Activated CD8-positive, alpha-beta memory T cell treated with anti-CD3 and anti-CD28 coated beads for 36 hours (primary cell): ENCODE measurements around the gene KMT2D. TPM values are rescaled to one million over a fixed set of nuclear protein-coding genes. Genes with fewer than 3 reads are reported as not detected.

Experiments used
- CTCF ChIA-PET: fragments of 350-600 bp; sonication (Branson Sonifier 250); formaldehyde crosslinking; loops from one replicate; lab custom pipeline; 2021; ENCODE audit warnings: antibody characterized with exemption; lab: Charles Lee
- POLR2A ChIA-PET: fragments of 350-600 bp; sonication (Branson Sonifier 250); formaldehyde crosslinking; loops from one replicate; lab custom pipeline; 2021; ENCODE audit warnings: antibody characterized with exemption; lab: Charles Lee
- total RNA-seq, 2 experiments: library from RNA; stranded (reverse); gene quantifications; one replicate each; pipeline ENCODE4 v1.2.3, GENCODE V29; 2021

KMT2D gene
- total RNA-seq, 2 experiments from 2014 or later = 67.6 to 69.5 TPM

DNA sequence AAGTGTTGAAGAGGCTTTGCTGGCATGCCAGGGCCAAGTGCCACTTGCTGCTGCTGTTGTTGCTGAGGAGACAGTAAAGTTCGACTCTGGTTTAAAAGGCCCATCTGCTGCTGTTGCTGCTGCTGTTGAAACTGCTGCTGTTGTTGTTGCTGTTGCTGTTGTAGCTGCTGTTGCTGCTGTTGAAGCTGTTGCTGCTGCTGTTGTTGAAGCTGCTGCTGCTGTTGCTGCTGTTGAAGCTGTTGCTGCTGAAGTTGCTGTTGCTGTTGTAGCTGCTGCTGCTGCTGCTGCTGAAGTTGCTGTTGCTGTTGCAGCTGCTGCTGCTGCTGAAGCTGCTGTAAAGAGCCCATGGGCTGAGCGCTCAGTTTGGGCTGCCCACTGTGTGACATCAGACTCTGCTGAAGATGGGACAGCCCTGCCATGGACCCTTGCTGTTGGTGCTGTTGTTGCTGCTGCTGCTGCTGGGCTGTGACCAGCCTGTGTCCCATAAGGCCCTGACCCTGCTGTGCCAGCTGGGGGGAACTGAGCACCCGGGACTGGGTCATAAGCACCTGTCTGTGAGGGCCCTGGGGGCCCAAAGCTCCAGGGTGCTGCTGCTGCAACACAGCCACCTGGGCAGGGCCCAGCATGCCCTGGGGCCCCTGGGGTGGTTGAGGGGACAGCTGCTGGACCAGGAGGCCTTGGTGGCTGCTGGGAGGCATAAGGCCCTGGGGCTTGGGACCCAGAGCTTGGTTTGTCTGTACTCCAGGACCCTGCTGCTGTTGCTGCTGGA, 27.7 kb downstream of the KMT2D start:
- POLR2A ChIA-PET = interaction anchor here (0.6 kb wide), 1 partner anchor 22 kb away, joined by 3 read pairs; no protein-coding TSS in a partner anchor
- CTCF ChIA-PET = interaction anchor here (0.6 to 1.1 kb wide), 2 partner anchors 10 to 11 kb away, joined by 4 read pairs; no protein-coding TSS in a partner anchor

DNA sequence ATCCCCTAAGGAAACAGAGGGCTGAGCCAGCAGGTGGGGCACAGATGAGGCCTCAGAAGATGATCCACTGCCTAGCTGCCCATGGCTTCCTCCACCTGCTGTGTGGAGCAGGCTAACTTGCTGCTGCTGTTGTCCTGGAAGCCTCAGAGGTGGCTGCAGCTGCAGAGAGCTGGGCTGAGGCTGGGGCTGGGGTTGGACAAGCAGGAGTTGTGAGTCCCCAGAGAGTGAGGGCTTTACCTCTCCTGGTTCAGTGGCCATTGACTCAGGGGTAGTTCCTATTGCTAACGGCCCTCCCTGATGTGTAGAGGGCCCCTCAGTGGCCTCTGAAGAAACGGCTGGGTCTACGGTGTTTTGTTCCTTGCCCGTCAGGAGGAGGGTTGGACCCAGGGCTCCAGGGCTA, 28.3 kb downstream of the KMT2D start:
- ChIA-PET CTCF (no interaction called here), POLR2A (no interaction called here)

DNA sequence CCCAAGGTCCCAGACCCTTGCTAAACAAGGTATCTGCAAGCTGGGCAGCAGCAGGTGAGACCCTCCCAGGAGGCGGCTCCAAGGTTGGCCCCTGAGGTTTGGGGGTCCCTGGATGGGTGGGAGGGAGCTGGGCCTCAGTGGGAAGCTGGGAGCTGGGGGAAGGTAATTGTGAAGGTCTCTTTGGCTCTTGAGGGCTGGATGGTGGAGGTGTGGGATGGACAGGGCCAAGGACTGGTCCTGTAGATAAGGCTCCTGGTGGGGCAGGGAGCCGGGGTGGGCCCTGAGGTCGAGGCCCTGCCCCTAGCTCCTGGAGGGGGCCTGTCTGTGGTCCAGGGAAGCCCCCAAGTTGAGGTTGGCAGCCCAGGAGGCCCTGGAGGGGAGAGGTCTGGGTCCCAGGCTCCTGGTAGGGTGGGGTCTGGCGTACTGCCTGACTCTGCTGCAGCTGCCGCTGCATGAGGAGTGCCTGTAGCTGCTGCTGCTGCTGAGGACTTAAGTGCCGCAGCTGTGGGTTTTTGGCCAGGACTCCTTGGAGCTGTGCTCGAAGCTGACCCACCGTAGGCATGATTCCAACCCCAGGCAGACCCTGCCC, 28.9 kb downstream of the KMT2D start:
- CTCF ChIA-PET = interaction anchor here (0.9 kb wide), 1 partner anchor 12 kb away, joined by 4 read pairs; no protein-coding TSS in a partner anchor

DNA sequence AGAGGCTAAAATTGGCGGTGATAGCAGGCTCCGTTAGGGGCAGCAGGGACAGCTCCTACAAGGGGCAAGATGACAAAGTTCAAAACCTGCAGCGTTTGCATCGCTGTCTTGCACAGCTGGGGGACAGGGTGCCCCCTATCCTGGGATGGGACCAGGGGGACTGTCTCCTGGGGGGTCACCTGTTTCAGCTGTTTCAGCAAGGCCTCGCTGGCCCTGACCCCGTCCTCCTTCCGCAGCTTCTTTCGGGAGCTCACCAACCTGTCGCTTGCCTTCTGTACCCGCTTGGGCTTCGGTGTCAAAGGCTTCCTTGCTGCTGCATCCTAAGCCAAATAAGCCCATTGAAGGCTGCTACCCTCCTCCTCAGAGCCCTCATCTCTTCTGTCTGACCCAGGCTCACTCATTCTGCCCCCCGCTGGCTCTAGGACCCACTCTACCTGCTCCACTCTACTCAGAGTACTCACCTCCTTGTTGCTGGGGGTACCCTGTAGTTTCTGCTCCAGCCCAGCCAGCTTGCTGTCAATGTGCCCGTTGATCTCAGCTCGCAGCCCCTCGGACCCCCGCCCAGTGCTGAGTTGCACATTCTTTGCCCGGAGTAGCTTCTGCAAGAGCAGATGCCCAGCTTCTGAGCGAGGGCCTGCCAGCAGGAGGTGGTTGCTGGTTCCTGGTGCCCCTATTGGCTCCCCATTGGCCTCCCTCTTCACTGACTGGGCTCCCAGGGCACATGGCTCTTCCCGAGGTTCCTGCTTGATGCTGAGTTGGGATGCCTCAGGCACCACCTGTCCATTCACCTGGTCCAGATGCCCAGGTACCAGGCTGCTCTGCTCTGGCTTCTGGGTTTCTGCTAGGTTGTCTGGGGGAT, 29.7 kb downstream of the KMT2D start:
- ChIA-PET POLR2A (interaction anchor here (0.6 kb wide), 1 partner anchor 14 kb away, joined by 3 read pairs; no protein-coding TSS in a partner anchor), CTCF (interaction anchor here (0.6 to 1.5 kb wide), 3 partner anchors 11 to 218 kb away, joined by 3 to 5 read pairs (median 4); no protein-coding TSS in a partner anchor)

More for the DNA sequence above, 28.9 kb downstream of the KMT2D start:
- POLR2A ChIA-PET = no interaction called here

DNA sequence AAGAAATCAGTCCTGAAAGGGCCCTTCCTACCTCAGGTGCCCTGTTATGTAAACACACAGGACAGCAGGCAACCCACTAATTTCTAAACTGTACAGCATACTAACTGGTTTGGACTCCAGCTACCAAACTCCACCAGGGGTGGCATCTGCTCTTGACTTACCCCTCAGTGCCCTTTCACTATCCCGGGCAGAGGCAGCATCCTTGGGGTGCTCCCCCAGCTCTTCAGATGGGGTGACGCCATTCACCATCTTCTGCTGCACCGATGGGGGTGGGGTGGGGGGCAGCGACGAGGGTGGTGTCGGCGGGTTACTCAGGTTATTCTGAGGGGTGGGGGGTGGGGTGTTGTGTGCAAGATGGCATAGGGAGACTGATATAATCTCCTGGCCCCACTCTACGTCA, 30.5 kb downstream of the KMT2D start:
- ChIA-PET CTCF (interaction anchor here (0.7 to 1.5 kb wide), 3 partner anchors 13 to 58 kb away, joined by 4 to 5 read pairs (median 4); no protein-coding TSS in a partner anchor), POLR2A (interaction anchor here (0.6 to 0.7 kb wide), 2 partner anchors 8 to 654 kb away, joined by 3 read pairs; no protein-coding TSS in a partner anchor)

DNA sequence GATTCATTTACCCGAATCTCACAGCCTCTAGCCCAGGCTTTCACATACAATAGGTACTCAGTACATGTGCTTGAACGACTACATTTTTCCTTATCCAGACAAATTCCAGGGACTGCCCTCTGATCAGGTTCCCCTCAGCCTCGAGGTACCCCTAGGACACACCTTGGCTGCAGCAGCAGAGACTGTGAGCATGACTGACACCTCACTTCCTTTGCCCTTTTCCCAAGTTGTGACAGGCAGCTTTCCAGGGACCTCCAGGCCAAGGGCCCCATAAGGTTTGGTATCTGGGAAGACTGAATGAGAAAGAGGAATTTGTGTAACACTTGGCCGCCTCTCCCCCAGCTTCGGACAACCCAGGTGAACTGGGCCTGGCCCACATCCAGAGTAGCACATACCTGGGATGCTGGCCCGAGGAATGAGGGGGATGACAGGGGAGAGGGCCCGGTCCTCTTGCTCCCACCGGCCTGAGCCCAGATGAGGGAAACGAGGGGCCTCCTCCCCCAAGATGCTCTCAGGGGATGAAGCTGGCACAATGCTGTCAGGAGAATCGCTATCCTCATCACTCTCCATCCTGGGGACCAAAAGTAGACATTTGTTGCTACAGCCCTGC, 31.8 kb downstream of the KMT2D start:
- POLR2A ChIA-PET = no interaction called here
- CTCF ChIA-PET = interaction anchor here (1.5 to 2.7 kb wide), 2 partner anchors 15 to 59 kb away, joined by 5 to 8 read pairs; no protein-coding TSS in a partner anchor

DNA sequence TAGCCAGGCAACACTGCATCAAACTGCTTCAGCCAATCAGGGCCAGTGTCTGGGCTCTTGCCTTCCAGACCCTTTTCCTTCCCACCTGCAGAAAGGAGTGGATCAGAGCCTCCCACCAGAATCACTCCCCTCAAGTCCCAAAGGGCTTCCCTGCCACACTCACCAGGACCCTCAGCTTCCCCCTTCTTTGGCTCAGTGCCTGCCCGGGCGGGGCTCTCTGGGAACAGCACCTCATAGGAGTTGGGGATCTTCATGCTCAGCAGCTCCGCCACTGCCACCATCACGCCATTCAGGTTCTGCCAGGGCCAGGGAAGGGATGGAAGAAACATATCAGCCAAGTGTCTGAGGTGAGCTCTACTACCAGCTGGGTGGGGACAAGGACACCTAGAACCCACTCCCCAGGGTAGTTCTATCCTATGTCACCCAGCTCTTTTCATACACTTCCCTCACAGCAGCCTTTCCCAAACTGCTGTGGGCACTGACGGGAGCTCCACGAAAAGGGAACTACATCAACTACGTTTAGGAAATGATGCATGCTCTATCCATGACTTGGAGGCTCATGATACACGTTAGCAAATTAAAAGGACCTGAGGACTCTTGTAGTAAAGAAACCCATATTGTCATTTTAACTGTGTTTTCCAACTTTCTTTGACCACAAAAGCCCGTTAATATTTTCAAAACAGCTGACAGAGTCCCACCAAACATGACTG, 32.6 kb downstream of the KMT2D start:
- CTCF ChIA-PET = interaction anchor here (2.7 kb wide), 1 partner anchor 16 kb away, joined by 8 read pairs; no protein-coding TSS in a partner anchor
- POLR2A ChIA-PET = no interaction called here

DNA sequence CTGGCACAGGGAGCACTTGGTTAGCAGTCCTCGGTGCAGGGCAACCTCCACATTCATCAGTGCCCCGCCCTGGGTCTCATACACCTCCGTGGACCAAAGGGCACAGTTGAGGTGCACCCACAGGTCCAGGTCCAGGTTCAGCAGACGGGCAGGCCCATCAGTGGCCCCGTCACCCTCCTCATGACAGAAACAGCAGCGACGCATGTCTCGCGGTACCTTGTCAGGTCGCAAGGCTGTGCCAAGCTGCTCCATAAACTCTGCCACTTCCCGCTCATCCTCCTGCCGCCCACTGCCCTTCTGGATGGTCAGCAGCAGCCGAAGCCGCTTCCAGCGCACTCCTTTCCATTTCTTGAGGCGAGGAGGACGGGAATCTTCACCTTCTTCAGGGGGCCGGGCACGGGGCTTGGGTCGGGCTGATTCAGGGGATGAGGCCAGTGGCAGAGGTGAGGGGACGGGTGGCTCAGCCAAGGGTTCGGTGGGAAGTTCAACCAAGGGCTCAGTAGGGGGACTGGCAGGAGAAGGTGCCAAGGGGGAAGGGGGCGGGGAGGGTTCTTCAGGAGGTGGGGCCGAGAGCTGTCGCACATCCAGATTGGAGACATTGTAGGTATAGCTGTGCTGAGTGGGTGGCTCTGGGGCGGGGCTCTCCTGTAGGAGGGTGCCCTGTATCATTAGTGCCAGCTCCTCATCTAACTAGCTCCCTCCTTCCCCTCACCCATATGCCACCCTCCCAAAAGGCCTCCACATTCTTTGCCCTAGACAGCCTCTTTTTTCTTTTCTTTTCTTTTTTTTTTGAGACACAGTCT, 33.7 kb downstream of the KMT2D start:
- CTCF ChIA-PET = interaction anchor here (2.7 kb wide), 1 partner anchor 17 kb away, joined by 8 read pairs; no protein-coding TSS in a partner anchor

DNA sequence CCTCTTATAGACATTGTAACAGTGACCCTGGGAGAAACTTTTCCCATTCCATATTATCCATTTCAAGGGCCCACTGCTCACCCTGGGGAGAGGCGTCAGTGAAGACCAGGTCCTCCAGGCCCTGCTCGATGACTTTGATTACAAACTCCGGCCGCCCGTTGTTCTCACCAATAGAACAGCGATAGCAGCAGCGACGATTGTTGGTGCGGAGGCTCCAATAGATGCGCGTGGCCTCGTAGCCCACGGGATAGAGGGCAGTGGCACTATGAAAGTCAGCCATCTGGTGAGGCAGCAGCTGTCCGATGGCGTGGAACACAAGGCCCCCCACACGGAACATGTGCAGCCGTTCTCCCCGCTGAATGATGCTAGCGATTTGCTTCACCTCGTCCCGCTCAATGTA, 34.5 kb downstream of the KMT2D start:
- ChIA-PET CTCF (no interaction called here), POLR2A (no interaction called here)

More for the DNA sequence above, 33.7 kb downstream of the KMT2D start:
- POLR2A ChIA-PET = no interaction called here

DNA sequence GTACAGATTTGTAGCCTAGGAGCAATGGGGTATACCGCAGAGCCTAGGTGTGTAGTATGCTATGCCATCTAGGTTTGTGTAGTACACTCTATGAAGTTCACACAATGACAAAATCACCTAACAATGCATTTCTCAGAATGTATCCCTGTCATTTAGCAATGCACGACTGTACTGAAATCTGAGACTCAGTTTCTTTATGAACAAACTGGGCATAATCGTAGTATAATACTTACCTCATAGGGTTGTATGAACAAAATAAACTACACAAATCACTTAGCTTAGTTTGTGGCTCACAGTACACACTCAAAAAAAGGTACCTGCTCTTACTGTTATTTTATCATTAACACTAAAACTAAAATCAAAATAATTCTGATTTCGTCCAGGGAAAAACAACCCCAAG, 35.1 kb downstream of the KMT2D start:
- POLR2A ChIA-PET = no interaction called here

DNA sequence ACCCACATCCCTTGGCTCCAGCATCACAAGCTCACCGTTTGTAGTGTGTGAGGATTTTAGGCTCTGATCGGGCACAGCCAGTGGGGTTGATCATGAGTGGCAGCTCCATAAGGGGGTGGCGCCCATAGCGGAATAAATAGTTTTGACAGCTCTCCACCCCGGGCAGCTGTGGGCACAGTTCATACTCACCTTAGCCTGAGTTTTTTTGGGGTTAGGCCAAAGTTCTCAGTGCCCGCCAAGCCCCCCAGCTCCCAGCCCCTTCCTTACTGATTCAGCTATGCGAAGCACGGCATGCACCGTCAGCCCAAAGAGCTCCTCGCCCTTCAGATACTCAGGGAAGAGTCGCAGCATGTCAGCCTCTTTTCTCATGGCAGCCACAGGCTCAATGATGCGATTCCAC, 36.1 kb downstream of the KMT2D start:
- CTCF ChIA-PET = interaction anchor here (0.6 kb wide), 1 partner anchor 114 kb away, joined by 3 read pairs; no protein-coding TSS in a partner anchor
- POLR2A ChIA-PET = no interaction called here

More for the DNA sequence above, 35.1 kb downstream of the KMT2D start:
- CTCF ChIA-PET = no interaction called here

DNA sequence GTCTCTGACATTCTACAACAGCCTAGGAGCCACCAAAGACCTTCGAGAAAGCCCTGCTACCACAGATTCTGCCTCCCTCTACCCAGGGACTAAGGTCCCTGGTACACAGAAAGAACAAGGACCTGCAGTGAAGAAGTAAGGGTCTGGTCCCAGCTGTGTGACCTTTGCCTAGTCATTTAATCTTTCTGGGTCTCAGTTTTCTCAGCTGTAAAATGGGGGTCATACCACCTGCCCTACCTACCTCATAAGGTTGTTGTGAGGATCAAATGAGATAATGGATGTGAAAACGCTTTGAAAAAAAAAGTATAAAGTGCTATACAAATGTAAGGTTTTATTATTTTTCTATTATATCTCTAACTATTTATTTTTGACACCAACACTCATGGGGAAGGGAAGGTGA, 36.8 kb downstream of the KMT2D start:
- ChIA-PET CTCF (no interaction called here), POLR2A (no interaction called here)

DNA sequence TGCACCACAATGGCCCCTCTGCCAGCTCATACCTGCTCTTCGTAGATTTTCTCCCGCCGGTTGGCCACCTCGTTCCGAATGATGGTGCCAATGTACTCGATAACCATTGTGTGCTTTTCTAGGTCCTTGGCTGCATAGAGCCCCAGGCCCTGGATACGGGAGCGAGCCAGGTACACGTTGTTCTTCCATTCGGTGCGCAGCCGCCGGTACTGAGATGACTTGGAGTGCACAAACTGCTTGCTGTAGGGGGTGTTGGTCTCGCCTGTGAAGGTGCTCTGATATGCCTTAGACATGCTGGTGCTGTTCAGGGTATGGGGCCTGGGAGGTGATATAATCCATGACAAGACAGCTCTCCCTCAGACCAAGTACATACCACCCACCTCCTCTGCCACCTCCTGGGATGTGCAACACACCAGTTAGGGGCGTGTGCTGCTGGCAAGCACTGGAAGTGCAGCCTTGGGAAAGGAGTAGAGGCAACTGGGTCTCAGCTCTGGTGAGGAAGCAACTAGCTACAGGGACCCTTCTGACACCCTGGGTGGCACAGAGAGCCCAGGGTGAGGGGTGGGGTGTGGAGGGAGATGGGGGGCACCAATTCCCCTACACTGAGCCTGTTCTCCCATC, 37.9 kb downstream of the KMT2D start:
- CTCF ChIA-PET = interaction anchor here (0.6 to 1.5 kb wide), 4 partner anchors 11 to 108 kb away, joined by 3 to 4 read pairs (median 3); partner anchors contain the start of gene TUBA1B

DNA sequence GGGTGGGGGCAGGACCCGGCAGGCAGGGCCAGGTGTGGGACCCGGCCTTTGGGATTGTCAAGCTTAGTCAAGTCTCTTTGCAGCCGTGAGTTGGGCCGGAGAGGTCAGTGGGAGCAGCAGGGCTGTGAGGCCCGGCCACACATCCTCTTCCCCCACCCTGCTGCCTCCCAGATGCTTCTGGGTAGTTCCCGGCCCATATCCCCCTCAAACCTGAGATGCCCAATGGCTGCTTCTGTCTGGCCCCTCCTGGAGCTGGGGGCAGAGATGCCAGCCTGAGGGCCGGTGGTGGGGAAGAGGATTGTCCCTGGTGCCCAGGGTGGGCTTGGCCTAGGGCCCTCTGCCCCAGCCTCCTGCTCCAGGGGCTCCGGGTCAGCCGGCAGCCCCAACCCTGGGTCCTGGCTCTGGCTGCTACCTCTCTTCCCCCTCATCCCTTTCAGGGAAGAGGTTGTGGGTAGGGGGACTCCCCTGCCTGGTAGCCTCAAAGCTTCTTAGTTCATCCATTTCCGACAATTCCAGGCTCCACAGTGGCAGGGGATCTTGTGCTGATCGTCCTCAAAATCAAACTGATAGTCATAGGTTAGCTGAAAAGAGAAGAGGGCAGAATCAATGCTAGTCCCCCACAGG, 39.2 kb downstream of the KMT2D start:
- POLR2A ChIA-PET = no interaction called here
- CTCF ChIA-PET = interaction anchor here (1.5 kb wide), 1 partner anchor 109 kb away, joined by 3 read pairs; the partner anchor contains the start of gene TUBA1B

More for the DNA sequence above, 37.9 kb downstream of the KMT2D start:
- POLR2A ChIA-PET = no interaction called here

DNA sequence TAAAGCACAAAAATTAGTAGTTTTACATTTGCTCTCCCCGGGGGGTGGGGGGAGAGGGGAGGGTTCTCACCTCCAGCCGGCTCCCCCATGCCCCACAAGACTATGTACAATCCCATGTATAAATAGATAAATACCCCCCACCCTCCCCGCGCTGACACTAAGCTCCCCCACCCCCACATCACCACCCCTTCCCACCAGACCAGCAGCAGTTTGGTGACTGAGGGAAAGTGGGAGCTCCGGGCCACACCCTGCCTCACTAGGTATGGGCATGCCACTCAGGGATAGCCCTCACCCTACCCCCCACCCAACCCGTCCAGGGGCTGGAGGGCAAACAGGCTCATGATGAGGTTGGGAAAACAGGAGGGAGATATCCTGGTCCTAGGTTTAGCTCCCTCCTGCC, 40.2 kb downstream of the KMT2D start:
- CTCF ChIA-PET = interaction anchor here (0.6 to 1.9 kb wide), 15 partner anchors 11 to 167 kb away, joined by 3 to 10 read pairs (median 4); partner anchors contain the start of gene KMT2D
- POLR2A ChIA-PET = interaction anchor here (0.5 to 1.3 kb wide), 2 partner anchors 24 to 39 kb away, joined by 3 to 5 read pairs; no protein-coding TSS in a partner anchor
